Dendritic cell treated with granulocyte-macrophage colony-stimulating factor and Interleukin-4, amounts not matched to agents 40 ng/mL and 50 ng/mL, for 4 days (primary cell): ENCODE results near the gene URB2.
"Not testable (repeated sequence)": the region's sequence is repeated elsewhere in the genome, so short reads cannot be mapped to it uniquely, and the experiment has no call there.

Experiments
- H3K27ac Mint-ChIP-seq: one replicate; pipeline ENCODE4 v1.8.0; 2022; ENCODE audit warnings: mild to moderate bottlenecking, mixed read lengths
- H3K27me3 Mint-ChIP-seq: one replicate; pipeline ENCODE4 v1.8.0; 2022; ENCODE audit warnings: mild to moderate bottlenecking, mixed read lengths
- H3K36me3 Mint-ChIP-seq: one replicate; pipeline ENCODE4 v1.8.0; 2022; ENCODE audit warnings: low read depth, mixed read lengths
- H3K4me1 Mint-ChIP-seq: one replicate; pipeline ENCODE4 v1.8.0; 2022; ENCODE audit warnings: low read depth, mixed read lengths
- H3K4me3 Mint-ChIP-seq: one replicate; pipeline ENCODE4 v1.8.0; 2022; ENCODE audit warnings: mild to moderate bottlenecking, moderate library complexity, mixed read lengths
- H3K9me3 Mint-ChIP-seq: one replicate; pipeline ENCODE4 v1.8.0; 2022; ENCODE audit warnings: mixed read lengths
- intact Hi-C: fragments of 100-400 bp; cut with micrococcal nuclease; formaldehyde crosslinking; loops from one replicate; pipeline ENCODE4 v1.15.0; 2022

URB2 gene

GRCh38 chr1:229625915-229626831 is at the start of gene URB2, which contains the start of gene TAF5L:
Gene URB2, plus strand, starts transcription at chr1:229626247. Its CDS starts 1,387 bp downstream, at chr1:229627634.
Gene TAF5L, minus strand, starts transcription at chr1:229626122. Its CDS starts 11,640 bp downstream, at chr1:229614482.
- Mint-ChIP-seq H3K27me3 (no peaks in the 10 kb centered on the region), H3K4me1 (peaks cover 41% of the 10 kb centered on the region), H3K36me3 (peaks cover 28% of the 10 kb centered on the region), H3K9me3 (no peaks in the 10 kb centered on the region), H3K4me3 (peak within 1 kb of the TSS; percentile 99), H3K27ac (peak within 1 kb of the TSS; percentile 83)
- intact Hi-C loops = loop anchor here (1.0 kb wide), 2 partner anchors 67 to 118 kb away; partner anchors contain the start of gene NUP133

- H3K4me1 Mint-ChIP-seq = peaks cover 30% of the 10 kb centered on the region
- peak overlapping the region; percentile 54 for H3K4me3 Mint-ChIP-seq
- intact Hi-C loops = no loop called here
- no peaks in the 10 kb centered on the region for H3K36me3 Mint-ChIP-seq
- H3K27me3 Mint-ChIP-seq = peaks cover 3% of the 10 kb centered on the region
- H3K27ac Mint-ChIP-seq = peak overlapping the region; percentile 71
- no peaks in the 10 kb centered on the region for H3K9me3 Mint-ChIP-seq
These were observed 47.6 kb upstream of the URB2 start for GRCh38 chr1:229578168-229579058.

- peaks cover 3% of the 10 kb centered on the region for H3K27me3 Mint-ChIP-seq
- peak overlapping the region; percentile 71 for H3K27ac Mint-ChIP-seq
- H3K4me3 Mint-ChIP-seq = peak overlapping the region; percentile 54
- no peaks in the 10 kb centered on the region for H3K9me3 Mint-ChIP-seq
- peaks cover 30% of the 10 kb centered on the region for H3K4me1 Mint-ChIP-seq
- intact Hi-C loops = no loop called here
- H3K36me3 Mint-ChIP-seq = no peaks in the 10 kb centered on the region
These were observed 46.9 kb upstream of the URB2 start for GRCh38 chr1:229579059-229579673.

- Mint-ChIP-seq H3K27ac (peak overlapping the region; percentile 25), H3K4me1 (peaks cover 30% of the 10 kb centered on the region), H3K27me3 (peaks cover 3% of the 10 kb centered on the region), H3K9me3 (no peaks in the 10 kb centered on the region), H3K36me3 (no peaks in the 10 kb centered on the region), H3K4me3 (no peak overlapping the region)
- intact Hi-C loops = no loop called here
These were observed 44.6 kb upstream of the URB2 start for GRCh38 chr1:229581485-229581884.

DNA sequence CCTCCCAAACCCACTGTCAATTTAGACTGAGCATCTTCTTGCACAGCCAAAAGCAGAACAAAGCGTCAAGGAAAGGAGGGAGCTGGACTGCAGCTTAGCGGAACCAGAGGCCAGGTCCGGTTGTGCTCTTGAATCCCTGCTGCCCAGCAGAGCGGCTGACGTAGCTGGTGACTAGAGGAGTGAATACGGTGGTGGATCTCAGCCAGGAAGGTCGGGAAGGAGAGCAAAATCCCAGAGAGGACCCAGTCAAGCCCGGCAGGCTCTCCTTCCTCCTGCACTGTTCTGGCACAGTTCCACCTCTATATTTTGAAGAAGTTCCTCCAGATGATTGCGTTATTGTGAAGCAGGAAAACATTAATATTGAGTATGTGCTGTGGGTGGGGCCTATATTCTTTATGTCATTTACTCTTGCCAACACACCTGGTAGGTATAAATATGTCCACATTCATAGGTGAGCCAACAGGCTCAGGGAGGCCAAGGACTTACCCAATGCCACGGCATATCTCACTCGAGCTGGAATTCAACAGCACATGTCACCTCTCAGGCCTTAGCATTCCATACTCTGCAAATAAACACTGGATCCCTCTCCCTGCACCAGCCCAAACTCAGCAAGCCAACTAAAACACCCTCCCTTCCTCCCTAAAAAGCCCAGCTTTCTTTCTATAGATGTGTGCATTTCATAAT is 43.9 kb upstream of the URB2 start:
- Mint-ChIP-seq H3K9me3 (no peaks in the 10 kb centered on the region), H3K4me1 (peaks cover 30% of the 10 kb centered on the region), H3K27ac (peak overlapping the region; percentile 25), H3K4me3 (peak overlapping the region; percentile 45), H3K27me3 (peaks cover 3% of the 10 kb centered on the region), H3K36me3 (no peaks in the 10 kb centered on the region)
- intact Hi-C loops = no loop called here

DNA sequence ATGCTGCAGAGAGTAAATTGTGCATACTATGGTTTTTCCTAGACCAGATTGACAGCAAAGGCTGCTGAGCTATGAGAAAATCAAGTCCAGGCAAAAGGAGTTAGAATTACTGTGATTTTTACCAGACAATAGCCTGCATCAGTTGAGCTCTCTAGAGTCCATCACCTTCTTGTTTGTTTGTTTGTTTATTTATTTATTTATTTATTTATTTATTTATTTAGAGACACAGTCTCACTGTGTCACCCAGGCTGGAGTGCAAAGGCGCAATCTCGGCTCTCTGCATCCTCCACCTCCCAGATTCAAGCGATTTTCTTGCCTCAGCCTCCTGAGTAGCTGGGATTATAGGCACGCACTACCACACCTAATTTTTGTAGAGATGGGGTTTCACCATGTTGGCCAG is 43.3 kb upstream of the URB2 start:
- Mint-ChIP-seq H3K4me1 (peaks cover 30% of the 10 kb centered on the region), H3K27me3 (peaks cover 3% of the 10 kb centered on the region), H3K36me3 (no peaks in the 10 kb centered on the region), H3K27ac (no peak overlapping the region), H3K4me3 (no peak overlapping the region), H3K9me3 (no peaks in the 10 kb centered on the region)
- intact Hi-C loops = no loop called here

DNA sequence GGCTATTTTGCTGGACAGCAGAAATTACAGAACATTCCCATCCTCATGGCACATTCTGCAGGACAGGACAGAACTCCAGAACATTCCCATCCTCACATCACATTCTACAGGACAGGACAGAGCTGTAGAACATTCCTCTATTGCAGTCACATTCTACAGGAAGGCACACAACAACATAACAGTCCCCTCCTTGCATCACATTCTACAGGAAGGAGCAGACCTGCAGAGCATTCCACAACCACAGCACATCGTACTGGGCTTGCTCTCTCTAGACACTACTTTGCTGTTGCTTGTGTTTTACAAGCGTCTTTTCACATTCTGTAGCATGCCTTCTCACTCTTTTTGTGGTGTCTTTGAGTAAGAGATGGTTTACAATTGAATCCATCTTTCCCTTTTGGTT is 40.7 kb upstream of the URB2 start:
- intact Hi-C loops = no loop called here
- Mint-ChIP-seq H3K27ac (no peak overlapping the region), H3K9me3 (no peaks in the 10 kb centered on the region), H3K4me3 (no peak overlapping the region), H3K27me3 (no peaks in the 10 kb centered on the region), H3K36me3 (no peaks in the 10 kb centered on the region), H3K4me1 (peaks cover 11% of the 10 kb centered on the region)

DNA sequence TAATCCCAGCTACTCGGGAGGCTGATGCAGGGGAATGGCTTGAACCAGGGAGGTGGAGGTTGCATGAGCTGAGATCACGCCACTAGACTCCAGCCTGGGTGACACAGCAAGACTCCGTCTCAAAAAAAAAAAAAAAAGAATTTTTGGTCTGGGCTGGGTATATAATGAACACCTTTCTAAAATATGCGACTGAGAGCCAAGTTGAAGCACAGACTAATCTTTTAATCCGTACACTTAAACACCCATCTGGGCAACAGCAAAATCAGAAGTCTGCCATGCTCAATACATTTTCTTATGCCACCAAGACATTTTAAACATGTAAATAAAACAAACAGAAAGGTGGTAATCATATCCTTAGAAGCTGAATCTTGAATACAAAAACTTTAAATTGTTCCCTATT is 35.9 kb upstream of the URB2 start:
- Mint-ChIP-seq H3K4me1 (no peaks in the 10 kb centered on the region), H3K9me3 (no peaks in the 10 kb centered on the region), H3K36me3 (peaks cover 28% of the 10 kb centered on the region), H3K27ac (no peak overlapping the region), H3K4me3 (no peak overlapping the region), H3K27me3 (no peaks in the 10 kb centered on the region)
- intact Hi-C loops = no loop called here

DNA sequence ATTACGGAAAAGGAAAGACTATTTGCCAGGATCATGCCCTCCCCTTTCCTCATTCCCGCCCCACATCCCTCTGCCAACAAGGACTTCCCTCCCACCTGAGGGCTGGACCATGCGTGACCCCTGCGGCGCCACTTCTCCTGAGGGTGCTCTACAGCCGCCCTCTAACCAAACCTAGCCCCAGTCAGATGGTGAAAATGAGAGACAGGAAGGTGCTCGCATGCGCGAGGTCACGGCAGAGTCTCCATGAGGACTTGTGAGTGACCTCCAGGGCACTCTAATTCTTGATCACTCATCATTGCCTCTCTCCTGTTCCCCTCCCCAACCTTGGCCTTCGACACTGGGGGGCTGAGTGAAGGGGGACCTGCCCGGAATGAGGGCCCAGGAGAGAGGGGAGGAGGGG is 32.2 kb upstream of the URB2 start:
- intact Hi-C loops = no loop called here
- Mint-ChIP-seq H3K4me3 (no peak overlapping the region), H3K27me3 (no peaks in the 10 kb centered on the region), H3K9me3 (no peaks in the 10 kb centered on the region), H3K27ac (no peak overlapping the region), H3K36me3 (peaks cover 46% of the 10 kb centered on the region), H3K4me1 (peaks cover 16% of the 10 kb centered on the region)

DNA sequence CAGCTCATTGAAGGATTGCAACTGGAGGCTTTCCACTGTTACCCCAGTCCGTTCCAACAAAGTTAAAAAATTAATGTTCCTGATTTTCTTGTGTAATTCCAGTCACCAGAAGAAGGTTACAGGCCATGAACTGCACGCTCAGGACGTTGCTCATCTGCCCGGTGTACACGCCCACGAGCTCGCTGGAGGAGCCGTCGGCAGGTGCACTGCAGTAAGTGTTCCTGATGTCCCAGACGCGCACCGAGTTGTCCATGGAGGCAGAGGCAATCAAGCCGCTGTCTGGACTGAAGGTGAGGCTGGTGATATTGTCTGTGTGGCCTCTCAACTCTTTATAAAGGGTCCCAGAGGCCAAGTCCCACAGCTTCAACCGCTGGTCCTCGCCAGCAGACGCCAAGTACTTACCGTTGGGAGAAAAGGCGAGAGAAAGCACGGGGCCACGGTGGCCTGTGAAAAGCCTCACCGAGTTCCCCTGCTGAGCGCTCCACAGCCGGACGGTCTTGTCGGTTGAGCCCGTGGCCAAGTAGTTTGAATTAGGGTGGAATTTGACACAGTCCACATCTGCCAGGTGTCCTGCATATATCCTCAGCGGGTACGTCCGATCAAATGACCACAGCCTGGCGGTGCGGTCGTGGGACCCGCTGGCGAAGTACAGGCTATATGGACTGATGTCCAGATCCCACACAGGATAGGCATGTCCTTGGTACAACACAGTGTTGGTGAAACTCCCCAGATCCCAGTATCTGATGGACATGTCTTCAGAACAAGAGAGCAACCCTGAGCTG is 31.6 kb upstream of the URB2 start:
- H3K9me3 Mint-ChIP-seq = no peaks in the 10 kb centered on the region
- intact Hi-C loops = no loop called here
- no peaks in the 10 kb centered on the region for H3K27me3 Mint-ChIP-seq
- H3K4me3 Mint-ChIP-seq = no peak overlapping the region
- H3K36me3 Mint-ChIP-seq = peaks cover 52% of the 10 kb centered on the region
- H3K27ac Mint-ChIP-seq = no peak overlapping the region
- peaks cover 20% of the 10 kb centered on the region for H3K4me1 Mint-ChIP-seq

GRCh38 chr1:229595876-229596275 is 30.2 kb upstream of the URB2 start:
- H3K9me3 Mint-ChIP-seq, H3K27ac Mint-ChIP-seq, H3K4me3 Mint-ChIP-seq, H3K27me3 Mint-ChIP-seq, intact Hi-C loops: not testable (repeated sequence)
- H3K4me1 Mint-ChIP-seq = peaks cover 27% of the 10 kb centered on the region
- H3K36me3 Mint-ChIP-seq = peaks cover 62% of the 10 kb centered on the region

DNA sequence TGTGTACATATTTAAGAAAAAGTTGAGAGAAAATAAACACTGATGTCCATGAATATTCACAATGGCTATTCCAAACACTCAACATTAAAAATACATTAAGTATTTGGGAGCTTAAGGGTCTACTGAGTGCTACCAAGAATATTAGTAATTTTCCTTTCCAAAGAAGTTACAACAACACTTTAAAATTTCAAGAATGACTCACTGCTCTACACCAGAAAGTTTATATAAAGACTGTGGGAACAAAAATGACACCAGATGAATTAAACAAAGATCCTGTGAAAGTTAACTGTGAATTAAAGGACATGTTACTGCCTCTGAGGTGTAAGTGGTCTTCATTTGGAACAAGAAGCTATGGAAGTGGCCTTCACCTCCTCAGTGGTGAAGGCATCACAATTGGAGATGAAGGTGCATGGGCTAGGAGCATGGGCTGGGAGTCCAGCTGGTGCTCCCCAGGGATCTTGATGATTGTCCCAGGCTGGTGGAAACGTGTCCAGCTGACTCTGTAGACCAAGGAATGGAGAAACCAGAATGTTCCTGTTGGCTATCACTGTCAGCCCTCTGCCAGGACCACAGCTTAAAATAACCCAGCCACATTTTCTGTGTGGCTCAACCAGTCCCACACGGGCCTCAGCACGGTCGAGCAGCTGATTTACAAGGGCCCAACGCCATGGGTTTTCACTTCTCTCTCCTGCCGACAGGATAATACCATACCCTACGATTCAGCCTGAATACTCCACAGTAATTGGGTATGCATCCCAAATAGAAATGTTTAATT is 28.9 kb upstream of the URB2 start:
- Mint-ChIP-seq H3K36me3 (peaks cover 72% of the 10 kb centered on the region), H3K27ac (no peak overlapping the region), H3K4me1 (peaks cover 36% of the 10 kb centered on the region), H3K27me3 (no peaks in the 10 kb centered on the region), H3K4me3 (peak overlapping the region; percentile 39), H3K9me3 (peaks cover 8% of the 10 kb centered on the region)
- intact Hi-C loops = no loop called here
